ENCODE measurements around the gene GNAO1.

Gene GNAO1

GRCh38 chr16:56267888-56268287, 76.6 kb downstream of the GNAO1 start:
- no peak for DNase-seq

- DNase-seq, result no peak
Observed at GRCh38 chr16:56268799-56269198, 77.5 kb downstream of the GNAO1 start.

GRCh38 chr16:56269281-56269680, 78.0 kb downstream of the GNAO1 start:
- peak; percentile 11 for DNase-seq

GRCh38 chr16:56269811-56270684, 78.8 kb downstream of the GNAO1 start:
- peak; percentile 69 for DNase-seq

GRCh38 chr16:56270828-56271227, 79.5 kb downstream of the GNAO1 start:
- no peak for DNase-seq

GRCh38 chr16:56272583-56272894, 81.2 kb downstream of the GNAO1 start:
- no peak for DNase-seq

- DNase-seq, result no peak
Observed at GRCh38 chr16:56273615-56274014, 82.3 kb downstream of the GNAO1 start.

GRCh38 chr16:56274369-56274768, 83.1 kb downstream of the GNAO1 start:
- DNase-seq, result no peak

GRCh38 chr16:56275076-56275475, 83.8 kb downstream of the GNAO1 start:
- no peak for DNase-seq

- DNase-seq, result no peak
Observed at GRCh38 chr16:56275801-56276200, 84.5 kb downstream of the GNAO1 start.

GRCh38 chr16:56277075-56277474, 85.8 kb downstream of the GNAO1 start:
- no peak for DNase-seq

GRCh38 chr16:56278196-56278855, 87.0 kb downstream of the GNAO1 start:
- no peak for DNase-seq

GRCh38 chr16:56279132-56279531, 87.8 kb downstream of the GNAO1 start:
- DNase-seq, result no peak

GRCh38 chr16:56279914-56280313, 88.6 kb downstream of the GNAO1 start:
- DNase-seq, result no peak

- DNase-seq, result peak; percentile 40
Observed at GRCh38 chr16:56281249-56281805, 90.0 kb downstream of the GNAO1 start.

GRCh38 chr16:56282451-56282850, 91.2 kb downstream of the GNAO1 start:
- no peak for DNase-seq

- no peak for DNase-seq
Observed at GRCh38 chr16:56284521-56284920, 93.2 kb downstream of the GNAO1 start.

- DNase-seq, result no peak
Observed at GRCh38 chr16:56286809-56287208, 95.5 kb downstream of the GNAO1 start.

GRCh38 chr16:56288019-56288418, 96.7 kb downstream of the GNAO1 start:
- peak; percentile 89 for DNase-seq

- no peak for DNase-seq
Observed at GRCh38 chr16:56289416-56289815, 98.1 kb downstream of the GNAO1 start.

GRCh38 chr16:56289862-56290261, 98.6 kb downstream of the GNAO1 start:
- DNase-seq, result no peak

GRCh38 chr16:56294014-56294413, 102.7 kb downstream of the GNAO1 start:
- no peak for DNase-seq

GRCh38 chr16:56294579-56294978, 103.3 kb downstream of the GNAO1 start:
- DNase-seq, result no peak

GRCh38 chr16:56295059-56295665, 103.9 kb downstream of the GNAO1 start:
- no peak for DNase-seq
